Hepatocyte (in vitro differentiated cells): ENCODE data around the gene PEX6. TPM values are rescaled to one million over a fixed set of nuclear protein-coding genes. Genes with fewer than 3 reads are reported as not detected.

Experiments used
- polyA plus RNA-seq: library from polyadenylated mRNA; unstranded; fragments of >200 nt; fragmentation: Nextera tagmentation; extraction: Ambion mirVana; gene quantifications from 2 replicates; pipeline ENCODE4 v1.2.1, GENCODE V29; 2016
- total RNA-seq: library from RNA; depleted of rRNA; stranded (reverse); fragments of >200 nt; gene quantifications from 2 replicates; pipeline ENCODE4 v1.2.3, GENCODE V29; 2014

The PEX6 gene
- total and polyA plus RNA-seq, 2 experiments from 2014 or later = 39.4 to 46.1 TPM

Other genes with a start within 250 kb of the PEX6 start
- 28.9 and 30.2 TPM in 2 replicates for gene TBCC, start 233.1 kb downstream of the PEX6 start, total RNA-seq
- 22.1 and 31.5 TPM in 2 replicates for gene TBCC, start 233.1 kb downstream of the PEX6 start, polyA plus RNA-seq
- 6.3 and 8.1 TPM in 2 replicates for gene BICRAL, start 197.1 kb downstream of the PEX6 start, total RNA-seq
- 2.1 and 3.1 TPM in 2 replicates for gene BICRAL, start 197.1 kb downstream of the PEX6 start, polyA plus RNA-seq
- 94.9 and 111 TPM in 2 replicates for gene RPL7L1, start 99.6 kb downstream of the PEX6 start, total RNA-seq
- 63.0 and 69.5 TPM in 2 replicates for gene RPL7L1, start 99.6 kb downstream of the PEX6 start, polyA plus RNA-seq
- gene PTCRA, start 63.1 kb downstream of the PEX6 start, total RNA-seq = not detected in 2 replicates
- gene PTCRA, start 63.1 kb downstream of the PEX6 start, polyA plus RNA-seq = not detected in 2 replicates
- gene CNPY3, start 49.7 kb downstream of the PEX6 start, total RNA-seq = 53.8 and 71.8 TPM in 2 replicates
- gene CNPY3, start 49.7 kb downstream of the PEX6 start, polyA plus RNA-seq = 137 and 152 TPM in 2 replicates
- gene GNMT, start 18.4 kb downstream of the PEX6 start, total RNA-seq = 4.4 and 6.5 TPM in 2 replicates
- gene GNMT, start 18.4 kb downstream of the PEX6 start, polyA plus RNA-seq = 10.4 and 16.2 TPM in 2 replicates
- gene PPP2R5D, start 5.4 kb upstream of the PEX6 start, total RNA-seq = 35.2 and 40.2 TPM in 2 replicates
- 28.3 and 30.8 TPM in 2 replicates for gene PPP2R5D, start 5.4 kb upstream of the PEX6 start, polyA plus RNA-seq
- gene MEA1, start 34.8 kb upstream of the PEX6 start, total RNA-seq = 72.9 and 73.3 TPM in 2 replicates
- 117 and 127 TPM in 2 replicates for gene MEA1, start 34.8 kb upstream of the PEX6 start, polyA plus RNA-seq
- gene KLHDC3, start 35.1 kb upstream of the PEX6 start, total RNA-seq = 75.5 and 90.5 TPM in 2 replicates
- gene KLHDC3, start 35.1 kb upstream of the PEX6 start, polyA plus RNA-seq = 92.0 and 99.5 TPM in 2 replicates
- gene RRP36, start 42.4 kb upstream of the PEX6 start, total RNA-seq = 75.8 and 83.2 TPM in 2 replicates
- 72.5 and 73.2 TPM in 2 replicates for gene RRP36, start 42.4 kb upstream of the PEX6 start, polyA plus RNA-seq
- 46.1 and 58.2 TPM in 2 replicates for gene CUL7, start 74.7 kb upstream of the PEX6 start, total RNA-seq
- 39.2 and 46.4 TPM in 2 replicates for gene CUL7, start 74.7 kb upstream of the PEX6 start, polyA plus RNA-seq
- 24.7 and 28.8 TPM in 2 replicates for gene MRPL2, start 80.3 kb upstream of the PEX6 start, total RNA-seq
- 68.4 and 81.8 TPM in 2 replicates for gene MRPL2, start 80.3 kb upstream of the PEX6 start, polyA plus RNA-seq
- gene KLC4, start 80.5 kb upstream of the PEX6 start, total RNA-seq = 73.4 and 73.5 TPM in 2 replicates
- gene KLC4, start 80.5 kb upstream of the PEX6 start, polyA plus RNA-seq = 67.5 and 68.9 TPM in 2 replicates
- gene PTK7, start 97.1 kb upstream of the PEX6 start, total RNA-seq = 108 and 127 TPM in 2 replicates
- 159 and 162 TPM in 2 replicates for gene PTK7, start 97.1 kb upstream of the PEX6 start, polyA plus RNA-seq
- 19.1 and 22.0 TPM in 2 replicates for gene SRF, start 192.1 kb upstream of the PEX6 start, total RNA-seq
- 7.4 and 9.3 TPM in 2 replicates for gene SRF, start 192.1 kb upstream of the PEX6 start, polyA plus RNA-seq
- 13.4 and 26.2 TPM in 2 replicates for gene CUL9, start 203.0 kb upstream of the PEX6 start, total RNA-seq
- 20.1 and 22.3 TPM in 2 replicates for gene CUL9, start 203.0 kb upstream of the PEX6 start, polyA plus RNA-seq